Tibial nerve (tissue), 4 donors: ENCODE measurements around the gene DLK1. TPM values are rescaled to one million over a fixed set of nuclear protein-coding genes. Genes with fewer than 3 reads are reported as not detected.
A peak's percentile ranks its signal among the peaks of the same experiment; 100 is the strongest.

Source experiments
- DNase-seq, 2 donors: peaks; one replicate each; pipeline ENCODE4 v3.0.0-alpha.2; 2019; ENCODE audit warnings: low spot score in 2 of 2
- H3K27ac ChIP-seq, 4 donors: fragments of 200-600 bp; sonication (generic) in 3 of 4; one replicate each; pipeline ENCODE4 v1.5.1; 2017 to 2019; ENCODE audit warnings: mild to moderate bottlenecking in 1 of 4
- H3K27me3 ChIP-seq, 2 donors: fragments of 200-600 bp; sonication (generic) in 1 of 2; one replicate each; pipeline versions ENCODE4 v1.5.1 to v1.6.0; 2017 to 2019
- H3K36me3 ChIP-seq, 3 donors: fragments of 200-600 bp; sonication (generic); one replicate each; pipeline ENCODE4 v1.5.1; 2018 to 2019
- H3K4me1 ChIP-seq, 4 donors: fragments of 200-600 bp; sonication (generic) in 3 of 4; one replicate each; pipeline ENCODE4 v1.5.1; 2017 to 2019
- H3K4me3 ChIP-seq, 4 donors: fragments of 200-600 bp; sonication (generic) in 3 of 4; one replicate each; pipeline ENCODE4 v1.5.1; 2017 to 2019; ENCODE audit warnings: mild to moderate bottlenecking in 1 of 4, moderate library complexity in 1 of 4
- H3K9me3 ChIP-seq, 4 donors: fragments of 200-600 bp; sonication (generic) in 3 of 4; one replicate each; pipeline ENCODE4 v1.5.1; 2017 to 2019
- EP300 ChIP-seq, 2 donors: sonication (generic); formaldehyde crosslinking; IDR thresholded peaks; one replicate each; pipeline ENCODE4 v1.6.1; 2017; ENCODE audit warnings: antibody characterized with exemption in 2 of 2, mild to moderate bottlenecking in 1 of 2
- POLR2A ChIP-seq, 2 donors: fragments of 450-650 bp; IDR thresholded peaks; one replicate each; pipeline ENCODE4 v1.6.1; 2017; ENCODE audit warnings: antibody characterized with exemption in 2 of 2, mild to moderate bottlenecking in 2 of 2, moderate library complexity in 2 of 2
- WGBS, 2 donors: methylation state at CpG; one replicate each; pipeline ENCODE4 v1.1.5; 2018; 5-methylcytosine and 5-hydroxymethylcytosine counted together
- total RNA-seq, 4 donors: library from RNA; depleted of rRNA; stranded (reverse); fragments of >200 nt; gene quantifications; one replicate each; pipeline ENCODE4 v1.1.0, GENCODE V29; 2016
- TF ChIP-seq, protein P1 (sequence below), 5 experiments: fragments of 200-600 bp in 3 of 5; fragments of 450-650 bp in 2 of 5; sonication (generic) in 3 of 5; IDR thresholded peaks; one replicate each; pipeline ENCODE4 v1.5.1; 2016 to 2019; ENCODE audit warnings: antibody characterized with exemption in 5 of 5, mild to moderate bottlenecking in 3 of 5, moderate library complexity in 2 of 5

Gene DLK1
- total RNA-seq, 4 donors from 2014 or later = not detected

DNA sequence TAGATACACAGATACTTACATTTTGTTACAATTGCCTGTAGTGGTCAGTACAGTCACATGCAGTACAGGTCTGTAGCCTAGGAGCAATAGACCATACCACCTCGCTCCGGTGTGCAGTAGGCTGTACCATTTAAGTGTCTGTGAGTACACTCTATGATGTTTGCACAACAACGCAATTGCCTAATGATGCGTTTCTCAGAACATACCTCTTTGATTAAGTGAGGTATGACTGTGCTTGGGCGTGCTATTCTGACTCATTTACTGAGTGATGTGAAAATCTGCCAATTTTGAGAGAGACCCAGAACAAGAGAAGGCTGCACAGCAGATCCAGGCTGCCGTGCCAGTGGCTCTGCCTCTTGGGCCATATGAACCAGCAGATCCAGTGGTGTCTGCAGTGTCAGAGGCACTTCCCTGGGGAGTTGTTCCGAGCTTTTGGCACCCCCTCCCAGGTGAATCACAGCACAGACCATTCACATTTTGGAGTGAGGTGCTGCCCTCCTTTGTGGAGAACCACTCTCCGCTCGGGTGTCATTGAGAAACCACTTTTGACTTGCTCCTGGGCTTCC is 20.4 kb downstream of the DLK1 start:
- Histone ChIP-seq H3K36me3 (no peaks in the 10 kb centered on the region), H3K4me1 (no peaks in the 10 kb centered on the region), H3K27me3 (no peaks in the 10 kb centered on the region), H3K9me3 (peaks cover 0 to under 1% (median 0%) of the 10 kb centered on the region in 4 donors), H3K27ac (no peak overlapping the region), H3K4me3 (no peak overlapping the region)
- TF ChIP-seq POLR2A (IDR thresholded peaks at IDR 0.05) = no peak
- TF ChIP-seq, protein P1, sequence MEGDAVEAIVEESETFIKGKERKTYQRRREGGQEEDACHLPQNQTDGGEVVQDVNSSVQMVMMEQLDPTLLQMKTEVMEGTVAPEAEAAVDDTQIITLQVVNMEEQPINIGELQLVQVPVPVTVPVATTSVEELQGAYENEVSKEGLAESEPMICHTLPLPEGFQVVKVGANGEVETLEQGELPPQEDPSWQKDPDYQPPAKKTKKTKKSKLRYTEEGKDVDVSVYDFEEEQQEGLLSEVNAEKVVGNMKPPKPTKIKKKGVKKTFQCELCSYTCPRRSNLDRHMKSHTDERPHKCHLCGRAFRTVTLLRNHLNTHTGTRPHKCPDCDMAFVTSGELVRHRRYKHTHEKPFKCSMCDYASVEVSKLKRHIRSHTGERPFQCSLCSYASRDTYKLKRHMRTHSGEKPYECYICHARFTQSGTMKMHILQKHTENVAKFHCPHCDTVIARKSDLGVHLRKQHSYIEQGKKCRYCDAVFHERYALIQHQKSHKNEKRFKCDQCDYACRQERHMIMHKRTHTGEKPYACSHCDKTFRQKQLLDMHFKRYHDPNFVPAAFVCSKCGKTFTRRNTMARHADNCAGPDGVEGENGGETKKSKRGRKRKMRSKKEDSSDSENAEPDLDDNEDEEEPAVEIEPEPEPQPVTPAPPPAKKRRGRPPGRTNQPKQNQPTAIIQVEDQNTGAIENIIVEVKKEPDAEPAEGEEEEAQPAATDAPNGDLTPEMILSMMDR (IDR thresholded peaks at IDR 0.05) = no peak
- TF ChIP-seq EP300 (IDR thresholded peaks at IDR 0.05) = no peak
- WGBS, 2 donors = 79 to 85% methylated on average over 9 of the region's 9 CpGs
- peak in 1 of 2 donors; percentile 7 for DNase-seq

DNA sequence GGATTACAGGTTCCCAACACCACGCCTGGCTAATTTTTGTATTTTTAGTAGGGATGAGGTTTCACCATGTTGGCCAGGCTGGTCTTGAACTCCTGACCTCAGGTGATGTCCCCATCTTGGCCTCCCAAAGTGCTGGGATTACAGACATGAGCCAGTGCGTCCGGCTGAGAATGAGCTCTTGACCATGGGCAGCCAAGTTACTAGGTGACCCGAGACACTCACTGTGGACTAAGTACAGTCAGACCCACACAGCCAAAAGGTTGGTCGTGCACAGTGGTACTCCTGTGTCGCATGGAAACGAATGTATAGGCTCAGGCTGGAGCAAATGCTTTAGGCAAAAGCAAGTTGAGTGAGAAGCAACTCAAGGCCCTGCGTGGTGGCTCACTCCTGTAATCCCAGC is 21.0 kb downstream of the DLK1 start:
- TF ChIP-seq, protein P1 (IDR thresholded peaks at IDR 0.05) = no peak
- no peak for TF ChIP-seq POLR2A (IDR thresholded peaks at IDR 0.05)
- no peak for TF ChIP-seq EP300 (IDR thresholded peaks at IDR 0.05)
- H3K27me3 ChIP-seq = no peaks in the 10 kb centered on the region
- WGBS, 2 donors = 89 to 95% methylated on average over 8 of the region's 8 CpGs
- H3K27ac ChIP-seq = no peak overlapping the region
- H3K36me3 ChIP-seq = no peaks in the 10 kb centered on the region
- H3K9me3 ChIP-seq = no peaks in the 10 kb centered on the region
- no peaks in the 10 kb centered on the region for H3K4me1 ChIP-seq
- H3K4me3 ChIP-seq = no peak overlapping the region
- no peak for DNase-seq

DNA sequence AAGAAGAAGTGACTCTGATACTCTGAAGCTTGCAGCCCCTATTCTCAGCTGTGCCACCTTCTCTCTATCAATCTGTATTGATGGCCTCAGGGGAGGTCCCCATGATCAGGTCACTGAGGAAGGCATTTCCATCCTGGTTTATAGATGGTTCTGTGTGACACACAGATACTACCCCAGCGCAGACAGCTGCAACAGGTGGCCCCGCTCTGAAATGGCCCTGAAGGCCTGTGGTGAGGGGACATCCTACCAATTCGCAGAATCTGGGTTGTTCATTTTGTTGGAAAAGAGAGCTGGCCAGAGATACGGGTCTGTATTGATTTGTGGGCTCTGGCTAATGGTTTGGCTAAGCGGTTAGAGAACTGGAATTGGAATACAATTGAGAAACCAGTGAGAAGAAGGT is 21.7 kb downstream of the DLK1 start:
- Histone ChIP-seq H3K36me3 (no peaks in the 10 kb centered on the region), H3K4me3 (no peak overlapping the region), H3K9me3 (no peaks in the 10 kb centered on the region), H3K27ac (no peak overlapping the region), H3K27me3 (no peaks in the 10 kb centered on the region), H3K4me1 (no peaks in the 10 kb centered on the region)
- DNase-seq = no peak
- TF ChIP-seq POLR2A (IDR thresholded peaks at IDR 0.05) (no peak), EP300 (IDR thresholded peaks at IDR 0.05) (no peak)
- TF ChIP-seq, protein P1 (IDR thresholded peaks at IDR 0.05) = no peak
- 70 to 78% methylated on average over 5 of the region's 5 CpGs for WGBS, 2 donors

DNA sequence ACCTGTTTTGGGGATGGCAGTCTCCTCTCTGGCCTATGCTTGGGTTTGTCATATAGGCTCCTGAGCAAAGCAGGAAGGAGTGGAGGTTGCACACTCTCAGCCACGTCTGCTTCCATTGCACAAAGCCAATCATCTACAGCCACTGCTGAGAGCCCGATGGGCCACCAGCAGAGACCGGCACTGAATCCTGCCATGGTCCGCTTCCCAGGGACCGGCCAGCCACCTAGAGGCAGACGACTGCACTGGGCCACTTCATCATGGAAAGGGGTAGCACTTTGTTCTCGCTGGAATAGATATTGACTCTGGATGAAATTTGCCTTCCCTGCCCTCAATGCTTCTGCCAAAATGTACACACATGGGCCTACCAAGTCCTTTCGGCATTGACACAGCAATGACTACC is 22.3 kb downstream of the DLK1 start:
- Histone ChIP-seq H3K4me3 (no peak overlapping the region), H3K36me3 (no peaks in the 10 kb centered on the region), H3K27me3 (no peaks in the 10 kb centered on the region), H3K4me1 (no peaks in the 10 kb centered on the region), H3K9me3 (no peaks in the 10 kb centered on the region), H3K27ac (no peak overlapping the region)
- 76 to 84% methylated on average over 8 of the region's 8 CpGs for WGBS, 2 donors
- TF ChIP-seq EP300 (IDR thresholded peaks at IDR 0.05) (no peak), POLR2A (IDR thresholded peaks at IDR 0.05) (no peak)
- TF ChIP-seq, protein P1 (IDR thresholded peaks at IDR 0.05) = no peak
- no peak for DNase-seq

DNA sequence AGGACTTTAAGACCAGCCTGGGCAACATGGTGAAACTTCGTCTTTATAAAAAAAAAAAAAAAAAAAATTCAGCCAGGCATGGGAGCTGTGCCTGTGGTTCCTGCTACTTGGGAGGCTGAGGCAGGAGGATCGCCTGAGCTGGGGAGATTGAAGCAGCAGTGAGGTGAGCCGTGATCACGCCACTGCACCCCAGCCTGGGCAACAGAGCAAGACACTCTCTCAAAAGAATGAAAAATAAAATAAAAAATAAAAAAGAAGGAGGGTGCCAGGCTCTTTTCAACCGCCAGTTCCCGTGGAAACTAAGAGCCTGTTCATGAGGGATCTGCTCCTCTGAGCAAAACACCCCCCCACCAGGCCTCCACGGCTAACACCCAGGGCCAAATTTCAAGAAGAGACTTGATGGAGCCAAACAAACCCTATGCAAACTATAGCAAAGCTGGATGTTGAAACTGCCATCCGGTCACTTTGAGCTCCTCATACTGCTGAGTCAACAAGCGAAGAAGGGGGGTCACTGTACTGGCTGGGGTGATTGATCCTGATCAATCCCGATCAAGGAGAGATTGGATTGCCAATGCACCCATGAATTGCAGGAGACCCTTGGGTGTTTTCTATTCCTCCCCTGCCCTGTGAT is 23.4 kb downstream of the DLK1 start:
- Histone ChIP-seq H3K27ac (no peak overlapping the region), H3K4me1 (no peaks in the 10 kb centered on the region), H3K36me3 (no peaks in the 10 kb centered on the region), H3K9me3 (no peaks in the 10 kb centered on the region), H3K27me3 (no peaks in the 10 kb centered on the region), H3K4me3 (no peak overlapping the region)
- DNase-seq = no peak
- WGBS, 2 donors = 94 to 95% methylated on average over 10 of the region's 10 CpGs
- no peak for TF ChIP-seq POLR2A (IDR thresholded peaks at IDR 0.05)
- no peak for TF ChIP-seq EP300 (IDR thresholded peaks at IDR 0.05)
- TF ChIP-seq, protein P1 (IDR thresholded peaks at IDR 0.05) = no peak
